WTC11 (cell line): ENCODE measurements around the gene INF2. TPM values are rescaled to one million over a fixed set of nuclear protein-coding genes. Genes with fewer than 3 reads are reported as not detected.

Source experiments
- ATAC-seq: fragments of 200-7000 bp; cut with Tn5 transposase; 2 replicates; pipeline ENCODE4 v1.10.0; 2021; ENCODE audit warnings: mild to moderate bottlenecking, moderate library complexity
- CTCF ChIA-PET: fragments of 300-600 bp; sonication (Branson Sonifier 250); formaldehyde crosslinking; loops from one replicate; lab custom pipeline; 2021; ENCODE audit warnings: antibody characterized with exemption; lab: Charles Lee
- POLR2A ChIA-PET: fragments of 350-600 bp; sonication (Branson Sonifier 250); formaldehyde crosslinking; loops from one replicate; lab custom pipeline; 2021; ENCODE audit warnings: antibody characterized with exemption; lab: Charles Lee
- DNase-seq: peaks from one replicate; pipeline ENCODE4 v3.0.0; 2021; ENCODE audit warnings: low spot score
- H3K27ac Mint-ChIP-seq: 2 replicates; pipeline ENCODE4 v1.8.0; 2021; ENCODE audit warnings: mixed read lengths
- H3K27me3 Mint-ChIP-seq: 2 replicates; pipeline ENCODE4 v1.8.0; 2021; ENCODE audit warnings: low read depth, mild to moderate bottlenecking, moderate library complexity, mixed read lengths
- H3K36me3 Mint-ChIP-seq: 2 replicates; pipeline ENCODE4 v1.8.0; 2021; ENCODE audit warnings: mixed read lengths
- H3K4me1 Mint-ChIP-seq: 2 replicates; pipeline ENCODE4 v1.8.0; 2022; ENCODE audit warnings: mixed read lengths
- H3K4me3 Mint-ChIP-seq: 2 replicates; pipeline ENCODE4 v1.8.0; 2021; ENCODE audit warnings: mild to moderate bottlenecking, moderate library complexity, mixed read lengths
- H3K9me3 Mint-ChIP-seq: 2 replicates; pipeline ENCODE4 v1.8.0; 2021; ENCODE audit warnings: mixed read lengths
- CREM ChIP-seq: sonication (generic); formaldehyde crosslinking; IDR thresholded peaks from 2 replicates; pipeline ENCODE4 v1.8.1; 2022; ENCODE audit warnings: mild to moderate bottlenecking, missing genetic modification reagents, moderate library complexity
- ESRRA ChIP-seq: sonication (generic); formaldehyde crosslinking; IDR thresholded peaks from 2 replicates; pipeline ENCODE4 v1.8.1; 2022; ENCODE audit warnings: mild to moderate bottlenecking, missing genetic modification reagents, borderline replicate concordance
- FOXJ3 ChIP-seq: sonication (generic); formaldehyde crosslinking; IDR thresholded peaks from 2 replicates; pipeline ENCODE4 v1.9.0; 2021; ENCODE audit warnings: missing genetic modification reagents, mild to moderate bottlenecking, borderline replicate concordance
- JAZF1 ChIP-seq: fragments of 250-450 bp; sonication (Bioruptor Pico); IDR thresholded peaks from 2 replicates; pipeline ENCODE4 v1.9.0; 2021; ENCODE audit warnings: moderate library complexity, mild to moderate bottlenecking, inconsistent platforms
- KAT7 ChIP-seq: sonication (generic); formaldehyde crosslinking; IDR thresholded peaks from 2 replicates; pipeline ENCODE4 v1.8.1; 2023; ENCODE audit warnings: missing genetic modification reagents, mild to moderate bottlenecking, borderline replicate concordance
- RELA ChIP-seq: sonication (generic); formaldehyde crosslinking; IDR thresholded peaks from 2 replicates; pipeline ENCODE4 v1.8.1; 2022; ENCODE audit warnings: missing genetic modification reagents, mild to moderate bottlenecking, borderline replicate concordance
- RORB ChIP-seq: fragments of 250-450 bp; sonication (Bioruptor Pico); IDR thresholded peaks from 2 replicates; pipeline ENCODE4 v1.9.0; 2021; ENCODE audit warnings: mild to moderate bottlenecking
- SP1 ChIP-seq: sonication (generic); formaldehyde crosslinking; conservative IDR thresholded peaks from 2 replicates; pipeline ENCODE4 v1.8.1; 2022; ENCODE audit warnings: missing genetic modification reagents
- ZNF232 ChIP-seq: sonication (generic); formaldehyde crosslinking; IDR thresholded peaks from 2 replicates; pipeline ENCODE4 v1.8.0; 2022; ENCODE audit warnings: mild to moderate bottlenecking, missing genetic modification reagents
- total RNA-seq: library from RNA; stranded (reverse); gene quantifications from 3 replicates; pipeline ENCODE4 v1.2.3, GENCODE V29; 2021
- TF ChIP-seq, protein P1 (sequence below): sonication (generic); formaldehyde crosslinking; IDR thresholded peaks from 2 replicates; pipeline ENCODE4 v1.8.1; 2022; ENCODE audit warnings: missing genetic modification reagents, borderline replicate concordance
- TF ChIP-seq, protein P2 (sequence below): sonication (generic); formaldehyde crosslinking; IDR thresholded peaks from 2 replicates; pipeline ENCODE4 v1.8.0; 2022; ENCODE audit warnings: mild to moderate bottlenecking, missing genetic modification reagents
- TF ChIP-seq, protein P3 (sequence below): sonication (generic); formaldehyde crosslinking; IDR thresholded peaks from 2 replicates; pipeline ENCODE4 v1.8.1; 2023; ENCODE audit warnings: mild to moderate bottlenecking, missing genetic modification reagents
- TF ChIP-seq, protein P4 (sequence below): sonication (generic); formaldehyde crosslinking; conservative IDR thresholded peaks from 2 replicates; pipeline ENCODE4 v1.8.1; 2023; ENCODE audit warnings: mild to moderate bottlenecking, low read depth, missing genetic modification reagents, moderate library complexity
- TF ChIP-seq, protein P5 (sequence below): fragments of 250-450 bp; sonication (Bioruptor Pico); IDR thresholded peaks from 2 replicates; pipeline ENCODE4 v1.9.0; 2021; ENCODE audit warnings: moderate library complexity, mild to moderate bottlenecking, inconsistent platforms, borderline replicate concordance
- TF ChIP-seq, protein P6 (sequence below): sonication (generic); formaldehyde crosslinking; IDR thresholded peaks from 2 replicates; pipeline ENCODE4 v1.8.0; 2022; ENCODE audit warnings: mild to moderate bottlenecking, missing genetic modification reagents
- TF ChIP-seq, protein P7 (sequence below): fragments of 250-450 bp; sonication (Bioruptor Pico); IDR thresholded peaks from 2 replicates; pipeline ENCODE4 v1.9.0; 2021; ENCODE audit warnings: mild to moderate bottlenecking
- TF ChIP-seq, protein P8 (sequence below): sonication (generic); formaldehyde crosslinking; IDR thresholded peaks from 2 replicates; pipeline ENCODE4 v1.8.1; 2022; ENCODE audit warnings: mild to moderate bottlenecking, moderate library complexity, missing genetic modification reagents

The INF2 gene
- total RNA-seq, 1 experiment from 2014 or later = 82.4 TPM

DNA sequence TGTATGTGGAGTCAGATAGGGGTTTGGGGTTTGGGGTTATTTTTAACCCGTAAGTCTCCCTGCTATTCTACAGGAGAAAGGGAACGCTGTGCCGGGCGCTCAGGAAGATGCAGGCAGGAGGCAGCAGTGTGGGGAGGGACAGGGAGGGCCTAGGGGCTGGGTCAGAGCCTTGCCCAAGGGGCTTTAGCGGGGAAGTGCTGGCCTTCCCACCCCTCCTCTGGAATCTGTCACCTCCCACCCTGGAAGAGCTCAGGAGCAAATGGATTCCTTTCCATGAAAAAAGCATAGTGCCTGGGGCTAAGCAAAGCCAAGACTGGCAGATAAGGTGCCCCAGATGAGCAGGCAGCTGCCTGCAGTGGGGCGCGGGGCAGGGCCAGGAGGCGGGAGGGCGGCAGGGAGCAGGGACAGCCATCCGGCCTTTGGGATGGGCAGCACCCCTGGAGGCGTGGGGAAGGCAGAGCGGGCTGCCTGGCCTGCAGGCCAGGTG, 7.3 kb upstream of the INF2 start:
- peak; percentile 78 for DNase-seq
- ATAC-seq = peak; percentile 69
- peak overlapping the region; percentile 61 for H3K4me3 Mint-ChIP-seq
- ChIA-PET CTCF (interaction anchor here (0.6 to 4.0 kb wide), 17 partner anchors 9 to 340 kb away, joined by 3 to 35 read pairs (median 6); partner anchors contain the start of genes ADSS1 and SIVA1), POLR2A (interaction anchor here (1.0 kb wide), 1 partner anchor 9 kb away, joined by 4 read pairs; no protein-coding TSS in a partner anchor)
- peaks cover 8% of the 10 kb centered on the region for H3K9me3 Mint-ChIP-seq
- H3K36me3 Mint-ChIP-seq = peaks cover 3% of the 10 kb centered on the region; the same call in 1 of the 2 replicates
- H3K4me1 Mint-ChIP-seq = peaks cover 52% of the 10 kb centered on the region
- TF ChIP-seq FOXJ3 (CRISPR knock-in tag) (no peak), CREM (CRISPR knock-in tag) (no peak), ESRRA (CRISPR knock-in tag) (no peak), RORB (CRISPR knock-in tag) (no peak), SP1 (CRISPR knock-in tag) (0 out of 2 replicates have a peak, but pooled peaks have one; percentile 29), RELA (CRISPR knock-in tag) (no peak)
- TF ChIP-seq, protein P1, sequence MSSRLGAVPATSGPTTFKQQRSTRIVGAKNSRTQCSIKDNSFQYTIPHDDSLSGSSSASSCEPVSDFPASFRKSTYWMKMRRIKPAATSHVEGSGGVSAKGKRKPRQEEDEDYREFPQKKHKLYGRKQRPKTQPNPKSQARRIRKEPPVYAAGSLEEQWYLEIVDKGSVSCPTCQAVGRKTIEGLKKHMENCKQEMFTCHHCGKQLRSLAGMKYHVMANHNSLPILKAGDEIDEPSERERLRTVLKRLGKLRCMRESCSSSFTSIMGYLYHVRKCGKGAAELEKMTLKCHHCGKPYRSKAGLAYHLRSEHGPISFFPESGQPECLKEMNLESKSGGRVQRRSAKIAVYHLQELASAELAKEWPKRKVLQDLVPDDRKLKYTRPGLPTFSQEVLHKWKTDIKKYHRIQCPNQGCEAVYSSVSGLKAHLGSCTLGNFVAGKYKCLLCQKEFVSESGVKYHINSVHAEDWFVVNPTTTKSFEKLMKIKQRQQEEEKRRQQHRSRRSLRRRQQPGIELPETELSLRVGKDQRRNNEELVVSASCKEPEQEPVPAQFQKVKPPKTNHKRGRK (CRISPR knock-in tag) = no peak
- TF ChIP-seq, protein P2, sequence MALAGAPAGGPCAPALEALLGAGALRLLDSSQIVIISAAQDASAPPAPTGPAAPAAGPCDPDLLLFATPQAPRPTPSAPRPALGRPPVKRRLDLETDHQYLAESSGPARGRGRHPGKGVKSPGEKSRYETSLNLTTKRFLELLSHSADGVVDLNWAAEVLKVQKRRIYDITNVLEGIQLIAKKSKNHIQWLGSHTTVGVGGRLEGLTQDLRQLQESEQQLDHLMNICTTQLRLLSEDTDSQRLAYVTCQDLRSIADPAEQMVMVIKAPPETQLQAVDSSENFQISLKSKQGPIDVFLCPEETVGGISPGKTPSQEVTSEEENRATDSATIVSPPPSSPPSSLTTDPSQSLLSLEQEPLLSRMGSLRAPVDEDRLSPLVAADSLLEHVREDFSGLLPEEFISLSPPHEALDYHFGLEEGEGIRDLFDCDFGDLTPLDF (CRISPR knock-in tag) = 0 out of 2 replicates have a peak, but pooled peaks have one; percentile 21
- H3K27ac Mint-ChIP-seq = peak overlapping the region; percentile 88
- no peaks in the 10 kb centered on the region for H3K27me3 Mint-ChIP-seq

DNA sequence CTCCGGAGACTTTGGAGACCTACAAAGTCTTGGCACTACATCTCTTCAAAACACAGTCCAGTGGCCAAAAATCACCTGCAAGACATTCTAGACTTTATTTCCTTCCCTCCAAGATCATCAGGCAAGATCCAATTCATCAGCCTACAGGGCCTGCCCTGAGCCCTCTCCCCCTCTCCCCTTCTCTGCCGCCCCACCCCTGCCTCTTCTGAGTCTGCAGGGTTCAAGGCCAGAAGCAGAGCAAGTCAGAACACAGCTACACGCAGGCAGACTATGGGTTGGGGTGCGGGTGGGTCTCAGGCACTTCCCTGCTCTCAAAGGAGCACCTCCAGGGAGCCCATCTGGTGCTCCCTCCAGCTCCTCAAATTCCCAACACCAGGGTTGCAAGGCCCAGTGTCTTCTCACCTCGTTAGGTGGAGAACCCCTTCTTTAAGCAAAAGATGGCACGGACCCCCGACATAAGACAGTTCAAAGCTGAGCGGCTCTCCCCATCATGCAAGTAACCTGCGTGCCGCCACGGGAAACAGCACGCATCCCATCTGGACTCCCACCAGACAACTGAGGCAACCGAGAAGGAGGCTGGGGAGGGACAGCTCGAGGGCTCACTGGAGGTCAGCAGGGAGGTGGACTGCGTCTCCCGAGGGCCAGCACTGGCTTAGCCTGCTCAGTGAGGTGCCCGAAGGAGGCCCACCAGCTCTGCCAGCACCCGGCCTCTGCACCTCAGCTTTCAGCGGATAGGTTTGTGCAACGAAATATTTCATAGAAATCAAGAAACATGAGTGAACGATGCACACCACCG, 5.6 kb upstream of the INF2 start:
- Mint-ChIP-seq H3K9me3 (peaks cover 8% of the 10 kb centered on the region), H3K27me3 (no peaks in the 10 kb centered on the region; the same call in 1 of the 2 replicates), H3K4me3 (no peak overlapping the region), H3K27ac (no peak overlapping the region), H3K4me1 (peaks cover 60% of the 10 kb centered on the region), H3K36me3 (peaks cover 3% of the 10 kb centered on the region; the same call in 1 of the 2 replicates)
- no peak for DNase-seq
- CTCF ChIA-PET = interaction anchor here (1.0 to 4.0 kb wide), 6 partner anchors 8 to 142 kb away, joined by 3 to 35 read pairs (median 11); partner anchors contain the start of gene ADSS1
- POLR2A ChIA-PET = no interaction called here
- no peak for ATAC-seq
- TF ChIP-seq JAZF1 (no peak), CREM (CRISPR knock-in tag) (no peak), KAT7 (CRISPR knock-in tag) (no peak), ESRRA (CRISPR knock-in tag) (no peak), ZNF232 (CRISPR knock-in tag) (no peak), RORB (CRISPR knock-in tag) (no peak)
- TF ChIP-seq, protein P3, sequence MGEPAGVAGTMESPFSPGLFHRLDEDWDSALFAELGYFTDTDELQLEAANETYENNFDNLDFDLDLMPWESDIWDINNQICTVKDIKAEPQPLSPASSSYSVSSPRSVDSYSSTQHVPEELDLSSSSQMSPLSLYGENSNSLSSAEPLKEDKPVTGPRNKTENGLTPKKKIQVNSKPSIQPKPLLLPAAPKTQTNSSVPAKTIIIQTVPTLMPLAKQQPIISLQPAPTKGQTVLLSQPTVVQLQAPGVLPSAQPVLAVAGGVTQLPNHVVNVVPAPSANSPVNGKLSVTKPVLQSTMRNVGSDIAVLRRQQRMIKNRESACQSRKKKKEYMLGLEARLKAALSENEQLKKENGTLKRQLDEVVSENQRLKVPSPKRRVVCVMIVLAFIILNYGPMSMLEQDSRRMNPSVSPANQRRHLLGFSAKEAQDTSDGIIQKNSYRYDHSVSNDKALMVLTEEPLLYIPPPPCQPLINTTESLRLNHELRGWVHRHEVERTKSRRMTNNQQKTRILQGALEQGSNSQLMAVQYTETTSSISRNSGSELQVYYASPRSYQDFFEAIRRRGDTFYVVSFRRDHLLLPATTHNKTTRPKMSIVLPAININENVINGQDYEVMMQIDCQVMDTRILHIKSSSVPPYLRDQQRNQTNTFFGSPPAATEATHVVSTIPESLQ (CRISPR knock-in tag) = no peak
- TF ChIP-seq, protein P4, sequence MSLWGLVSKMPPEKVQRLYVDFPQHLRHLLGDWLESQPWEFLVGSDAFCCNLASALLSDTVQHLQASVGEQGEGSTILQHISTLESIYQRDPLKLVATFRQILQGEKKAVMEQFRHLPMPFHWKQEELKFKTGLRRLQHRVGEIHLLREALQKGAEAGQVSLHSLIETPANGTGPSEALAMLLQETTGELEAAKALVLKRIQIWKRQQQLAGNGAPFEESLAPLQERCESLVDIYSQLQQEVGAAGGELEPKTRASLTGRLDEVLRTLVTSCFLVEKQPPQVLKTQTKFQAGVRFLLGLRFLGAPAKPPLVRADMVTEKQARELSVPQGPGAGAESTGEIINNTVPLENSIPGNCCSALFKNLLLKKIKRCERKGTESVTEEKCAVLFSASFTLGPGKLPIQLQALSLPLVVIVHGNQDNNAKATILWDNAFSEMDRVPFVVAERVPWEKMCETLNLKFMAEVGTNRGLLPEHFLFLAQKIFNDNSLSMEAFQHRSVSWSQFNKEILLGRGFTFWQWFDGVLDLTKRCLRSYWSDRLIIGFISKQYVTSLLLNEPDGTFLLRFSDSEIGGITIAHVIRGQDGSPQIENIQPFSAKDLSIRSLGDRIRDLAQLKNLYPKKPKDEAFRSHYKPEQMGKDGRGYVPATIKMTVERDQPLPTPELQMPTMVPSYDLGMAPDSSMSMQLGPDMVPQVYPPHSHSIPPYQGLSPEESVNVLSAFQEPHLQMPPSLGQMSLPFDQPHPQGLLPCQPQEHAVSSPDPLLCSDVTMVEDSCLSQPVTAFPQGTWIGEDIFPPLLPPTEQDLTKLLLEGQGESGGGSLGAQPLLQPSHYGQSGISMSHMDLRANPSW (CRISPR knock-in tag) = no peak
- TF ChIP-seq, protein P5, sequence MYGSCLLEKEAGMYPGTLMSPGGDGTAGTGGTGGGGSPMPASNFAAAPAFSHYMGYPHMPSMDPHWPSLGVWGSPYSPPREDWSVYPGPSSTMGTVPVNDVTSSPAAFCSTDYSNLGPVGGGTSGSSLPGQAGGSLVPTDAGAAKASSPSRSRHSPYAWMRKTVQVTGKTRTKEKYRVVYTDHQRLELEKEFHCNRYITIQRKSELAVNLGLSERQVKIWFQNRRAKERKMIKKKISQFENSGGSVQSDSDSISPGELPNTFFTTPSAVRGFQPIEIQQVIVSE (CRISPR knock-in tag) = no peak
- TF ChIP-seq, protein P6, sequence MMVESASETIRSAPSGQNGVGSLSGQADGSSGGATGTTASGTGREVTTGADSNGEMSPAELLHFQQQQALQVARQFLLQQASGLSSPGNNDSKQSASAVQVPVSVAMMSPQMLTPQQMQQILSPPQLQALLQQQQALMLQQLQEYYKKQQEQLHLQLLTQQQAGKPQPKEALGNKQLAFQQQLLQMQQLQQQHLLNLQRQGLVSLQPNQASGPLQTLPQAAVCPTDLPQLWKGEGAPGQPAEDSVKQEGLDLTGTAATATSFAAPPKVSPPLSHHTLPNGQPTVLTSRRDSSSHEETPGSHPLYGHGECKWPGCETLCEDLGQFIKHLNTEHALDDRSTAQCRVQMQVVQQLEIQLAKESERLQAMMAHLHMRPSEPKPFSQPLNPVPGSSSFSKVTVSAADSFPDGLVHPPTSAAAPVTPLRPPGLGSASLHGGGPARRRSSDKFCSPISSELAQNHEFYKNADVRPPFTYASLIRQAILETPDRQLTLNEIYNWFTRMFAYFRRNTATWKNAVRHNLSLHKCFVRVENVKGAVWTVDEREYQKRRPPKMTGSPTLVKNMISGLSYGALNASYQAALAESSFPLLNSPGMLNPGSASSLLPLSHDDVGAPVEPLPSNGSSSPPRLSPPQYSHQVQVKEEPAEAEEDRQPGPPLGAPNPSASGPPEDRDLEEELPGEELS (CRISPR knock-in tag) = no peak
- TF ChIP-seq, protein P7, sequence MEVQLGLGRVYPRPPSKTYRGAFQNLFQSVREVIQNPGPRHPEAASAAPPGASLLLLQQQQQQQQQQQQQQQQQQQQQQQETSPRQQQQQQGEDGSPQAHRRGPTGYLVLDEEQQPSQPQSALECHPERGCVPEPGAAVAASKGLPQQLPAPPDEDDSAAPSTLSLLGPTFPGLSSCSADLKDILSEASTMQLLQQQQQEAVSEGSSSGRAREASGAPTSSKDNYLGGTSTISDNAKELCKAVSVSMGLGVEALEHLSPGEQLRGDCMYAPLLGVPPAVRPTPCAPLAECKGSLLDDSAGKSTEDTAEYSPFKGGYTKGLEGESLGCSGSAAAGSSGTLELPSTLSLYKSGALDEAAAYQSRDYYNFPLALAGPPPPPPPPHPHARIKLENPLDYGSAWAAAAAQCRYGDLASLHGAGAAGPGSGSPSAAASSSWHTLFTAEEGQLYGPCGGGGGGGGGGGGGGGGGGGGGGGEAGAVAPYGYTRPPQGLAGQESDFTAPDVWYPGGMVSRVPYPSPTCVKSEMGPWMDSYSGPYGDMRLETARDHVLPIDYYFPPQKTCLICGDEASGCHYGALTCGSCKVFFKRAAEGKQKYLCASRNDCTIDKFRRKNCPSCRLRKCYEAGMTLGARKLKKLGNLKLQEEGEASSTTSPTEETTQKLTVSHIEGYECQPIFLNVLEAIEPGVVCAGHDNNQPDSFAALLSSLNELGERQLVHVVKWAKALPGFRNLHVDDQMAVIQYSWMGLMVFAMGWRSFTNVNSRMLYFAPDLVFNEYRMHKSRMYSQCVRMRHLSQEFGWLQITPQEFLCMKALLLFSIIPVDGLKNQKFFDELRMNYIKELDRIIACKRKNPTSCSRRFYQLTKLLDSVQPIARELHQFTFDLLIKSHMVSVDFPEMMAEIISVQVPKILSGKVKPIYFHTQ (CRISPR knock-in tag) = no peak
- TF ChIP-seq, protein P8, sequence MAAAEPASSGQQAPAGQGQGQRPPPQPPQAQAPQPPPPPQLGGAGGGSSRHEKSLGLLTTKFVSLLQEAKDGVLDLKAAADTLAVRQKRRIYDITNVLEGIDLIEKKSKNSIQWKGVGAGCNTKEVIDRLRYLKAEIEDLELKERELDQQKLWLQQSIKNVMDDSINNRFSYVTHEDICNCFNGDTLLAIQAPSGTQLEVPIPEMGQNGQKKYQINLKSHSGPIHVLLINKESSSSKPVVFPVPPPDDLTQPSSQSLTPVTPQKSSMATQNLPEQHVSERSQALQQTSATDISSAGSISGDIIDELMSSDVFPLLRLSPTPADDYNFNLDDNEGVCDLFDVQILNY (CRISPR knock-in tag) = no peak
